GM12875 (cell line): Measurements from ENCODE around the gene AR.
"Not testable (repeated sequence)": the region's sequence is repeated elsewhere in the genome, so short reads cannot be mapped to it uniquely, and the experiment has no call there.

Experiments used
- H3K4me3 ChIP-seq: one replicate; pipeline ENCODE4 v1.5.1; 2011; ENCODE audit warnings: low read depth, low read length, control low read depth
- TF ChIP-seq, protein P1 (sequence below): IDR thresholded peaks from 2 replicates; pipeline ENCODE4 v1.5.1; 2011; ENCODE audit warnings: low read depth, mild to moderate bottlenecking, control low read depth, inconsistent platforms, low read length, moderate library complexity, borderline replicate concordance; ENCODE audit not compliant: insufficient read depth

The AR gene

DNA sequence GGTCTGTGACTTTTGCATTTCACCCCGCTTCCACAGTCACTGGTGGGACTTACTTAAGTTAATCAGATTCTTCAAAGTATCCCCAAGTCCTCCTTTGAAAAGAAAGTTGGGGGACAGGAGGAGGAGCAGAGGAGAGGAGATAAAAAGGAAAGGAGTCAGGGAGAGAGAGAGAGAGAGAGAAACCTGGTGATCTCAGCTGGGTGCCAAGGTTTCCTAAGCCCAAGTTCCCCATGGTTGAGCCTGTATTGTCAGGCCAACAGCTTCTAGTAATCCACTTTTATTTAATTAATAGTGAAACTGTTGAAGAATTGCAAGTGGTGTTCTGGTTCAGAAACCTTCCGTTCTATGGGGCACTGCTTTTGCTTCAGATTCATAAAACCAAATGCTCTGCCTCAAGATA is 91.6 kb downstream of the AR start:
- no peak overlapping the region for H3K4me3 ChIP-seq
- TF ChIP-seq, protein P1, sequence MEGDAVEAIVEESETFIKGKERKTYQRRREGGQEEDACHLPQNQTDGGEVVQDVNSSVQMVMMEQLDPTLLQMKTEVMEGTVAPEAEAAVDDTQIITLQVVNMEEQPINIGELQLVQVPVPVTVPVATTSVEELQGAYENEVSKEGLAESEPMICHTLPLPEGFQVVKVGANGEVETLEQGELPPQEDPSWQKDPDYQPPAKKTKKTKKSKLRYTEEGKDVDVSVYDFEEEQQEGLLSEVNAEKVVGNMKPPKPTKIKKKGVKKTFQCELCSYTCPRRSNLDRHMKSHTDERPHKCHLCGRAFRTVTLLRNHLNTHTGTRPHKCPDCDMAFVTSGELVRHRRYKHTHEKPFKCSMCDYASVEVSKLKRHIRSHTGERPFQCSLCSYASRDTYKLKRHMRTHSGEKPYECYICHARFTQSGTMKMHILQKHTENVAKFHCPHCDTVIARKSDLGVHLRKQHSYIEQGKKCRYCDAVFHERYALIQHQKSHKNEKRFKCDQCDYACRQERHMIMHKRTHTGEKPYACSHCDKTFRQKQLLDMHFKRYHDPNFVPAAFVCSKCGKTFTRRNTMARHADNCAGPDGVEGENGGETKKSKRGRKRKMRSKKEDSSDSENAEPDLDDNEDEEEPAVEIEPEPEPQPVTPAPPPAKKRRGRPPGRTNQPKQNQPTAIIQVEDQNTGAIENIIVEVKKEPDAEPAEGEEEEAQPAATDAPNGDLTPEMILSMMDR, result no peak

DNA sequence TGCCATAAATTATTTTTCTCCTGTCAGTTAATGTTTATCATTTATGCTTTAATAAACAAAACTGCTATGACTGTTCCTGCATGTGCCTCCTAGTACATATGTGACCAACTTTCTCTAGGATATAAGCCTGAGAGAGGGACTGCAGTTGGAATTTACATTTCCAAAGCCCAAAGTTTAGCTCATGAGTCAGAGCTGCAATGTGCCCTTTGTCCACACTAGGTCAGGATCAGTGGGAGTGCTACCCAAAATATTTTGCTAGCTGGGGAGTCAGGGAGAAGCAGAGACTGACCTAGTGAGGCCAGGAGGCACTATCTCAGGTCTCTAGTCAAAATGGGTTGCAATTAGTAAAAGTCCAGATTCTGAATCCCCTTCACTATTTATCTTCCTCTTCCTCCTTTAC is 92.7 kb downstream of the AR start:
- no peak overlapping the region for H3K4me3 ChIP-seq
- TF ChIP-seq, protein P1, result no peak

DNA sequence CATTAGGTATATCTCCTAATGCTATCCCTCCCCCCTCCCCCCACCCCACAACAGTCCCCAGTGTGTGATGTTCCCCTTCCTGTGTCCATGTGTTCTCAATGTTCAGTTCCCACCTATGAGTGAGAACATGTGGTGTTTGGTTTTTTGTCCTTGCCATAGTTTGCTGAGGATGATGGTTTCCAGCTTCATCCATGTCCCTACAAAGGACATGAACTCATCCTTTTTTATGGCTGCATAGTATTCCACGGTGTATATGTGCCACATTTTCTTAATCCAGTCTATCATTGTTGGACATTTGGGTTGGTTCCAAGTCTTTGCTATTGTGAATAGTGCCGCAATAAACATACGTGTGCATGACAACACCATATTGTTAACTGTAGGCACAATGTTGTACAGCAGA is 93.5 kb downstream of the AR start:
- H3K4me3 ChIP-seq, result not testable (repeated sequence)

DNA sequence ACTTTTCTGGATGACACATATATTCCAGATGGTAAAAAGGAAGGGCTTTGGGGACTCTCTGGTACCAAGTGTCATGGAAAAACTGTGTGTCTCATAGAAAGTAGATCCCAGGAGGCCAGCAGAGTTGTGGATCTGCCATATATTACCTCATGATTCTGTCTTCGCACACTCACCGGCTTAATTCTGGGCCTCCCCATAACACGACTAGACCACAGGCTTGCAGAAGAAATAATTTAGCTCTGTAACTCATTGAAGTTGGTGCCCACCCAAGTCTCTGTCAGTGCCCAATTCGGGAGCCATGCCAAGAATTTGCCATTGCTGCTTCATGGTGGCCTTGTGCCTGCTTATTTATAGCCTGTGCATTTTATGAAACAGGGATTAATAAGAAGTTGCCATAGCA is 104.5 kb downstream of the AR start:
- H3K4me3 ChIP-seq, result no peak overlapping the region
- TF ChIP-seq, protein P1, result no peak

DNA sequence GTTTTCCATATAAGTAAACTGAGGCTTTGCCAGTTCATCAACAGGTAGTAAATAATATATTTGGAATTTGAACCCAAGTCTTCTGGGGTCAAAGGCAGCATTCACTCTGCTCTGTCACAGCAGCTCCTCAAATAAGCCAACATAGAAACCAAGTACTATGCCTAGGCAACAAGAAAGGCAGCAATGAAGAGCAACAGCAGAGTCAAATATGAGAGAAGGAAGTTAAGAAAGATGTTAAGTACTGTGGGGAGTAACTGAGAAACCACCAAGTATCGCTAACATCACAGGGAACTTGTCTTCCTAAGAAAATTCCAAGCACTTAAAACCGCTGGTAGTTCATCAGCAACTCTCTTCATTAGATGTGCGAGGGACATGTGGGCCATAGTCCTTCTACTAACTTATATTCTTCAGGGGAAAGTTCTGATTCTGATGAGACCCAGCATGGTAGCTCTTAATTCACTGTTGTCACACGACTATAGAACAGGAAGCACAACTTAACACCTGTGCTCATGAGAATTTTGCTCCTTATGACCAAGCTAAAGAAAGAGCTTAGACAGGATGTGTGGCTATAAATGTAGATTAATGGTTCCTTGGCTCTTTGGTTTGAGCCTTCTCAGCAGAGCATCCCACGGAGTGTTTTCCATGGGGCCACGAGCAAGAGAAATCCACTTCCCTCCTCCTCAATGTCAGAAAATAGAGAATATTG is 107.8 kb downstream of the AR start:
- H3K4me3 ChIP-seq, result no peak overlapping the region
- TF ChIP-seq, protein P1, result no peak

DNA sequence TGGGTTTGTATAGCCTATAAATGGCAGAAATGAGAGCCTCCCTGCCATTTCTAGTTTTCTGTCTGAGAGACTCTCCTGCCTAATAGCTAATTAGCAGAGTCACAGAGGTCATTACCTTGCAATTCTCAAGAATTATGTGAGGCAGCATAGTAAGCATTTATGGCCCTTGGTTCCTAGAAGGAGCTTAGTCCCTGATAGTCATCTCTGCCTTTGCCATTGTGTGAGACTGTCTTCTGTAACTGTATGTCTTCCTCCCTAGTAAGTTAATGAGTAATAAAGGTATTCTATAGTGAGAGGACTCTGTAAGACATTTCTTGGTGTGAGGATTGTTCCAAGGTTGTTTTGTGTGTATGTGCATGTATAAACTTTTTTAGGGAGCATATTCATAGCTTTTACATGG is 108.7 kb downstream of the AR start:
- no peak overlapping the region for H3K4me3 ChIP-seq
- TF ChIP-seq, protein P1, result no peak

DNA sequence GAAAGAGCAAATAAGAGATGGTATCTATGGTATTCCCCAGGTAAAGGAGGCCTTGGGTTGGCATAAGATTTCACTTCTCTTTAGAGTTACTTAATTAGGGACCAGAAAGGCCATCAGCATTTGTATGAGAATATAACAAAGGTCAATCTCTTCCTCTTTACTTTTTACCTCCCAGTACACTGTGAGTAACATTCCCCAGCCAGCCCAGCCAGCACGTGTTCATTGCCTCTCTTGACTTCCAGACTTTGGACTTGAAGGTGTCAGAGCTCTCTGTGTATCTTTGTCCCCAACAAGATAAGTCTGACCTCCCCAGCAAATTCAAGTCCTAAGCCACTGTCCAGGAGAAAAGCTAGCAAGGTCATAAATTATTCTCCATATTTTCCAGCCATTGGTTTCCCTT is 110.5 kb downstream of the AR start:
- TF ChIP-seq, protein P1, result no peak
- H3K4me3 ChIP-seq, result no peak overlapping the region

DNA sequence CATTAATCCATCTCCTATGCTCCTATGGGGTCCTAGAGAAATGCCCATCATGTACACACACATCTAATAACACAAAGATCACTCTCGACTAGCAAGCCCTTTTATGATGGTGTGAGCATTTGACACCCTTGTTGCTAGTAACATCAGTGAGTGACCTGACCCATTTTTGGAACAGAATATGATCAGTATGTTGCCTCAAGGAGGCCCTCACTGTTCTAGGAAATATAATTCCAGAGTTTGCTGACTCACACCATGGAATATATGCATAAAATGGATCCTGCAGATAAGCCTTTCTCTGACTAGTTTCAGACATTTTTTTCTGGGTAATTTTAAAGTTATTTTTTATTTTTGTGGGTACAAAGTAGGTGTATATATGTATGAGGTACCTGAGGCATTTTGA is 121.8 kb downstream of the AR start:
- no peak overlapping the region for H3K4me3 ChIP-seq
- TF ChIP-seq, protein P1, result no peak

DNA sequence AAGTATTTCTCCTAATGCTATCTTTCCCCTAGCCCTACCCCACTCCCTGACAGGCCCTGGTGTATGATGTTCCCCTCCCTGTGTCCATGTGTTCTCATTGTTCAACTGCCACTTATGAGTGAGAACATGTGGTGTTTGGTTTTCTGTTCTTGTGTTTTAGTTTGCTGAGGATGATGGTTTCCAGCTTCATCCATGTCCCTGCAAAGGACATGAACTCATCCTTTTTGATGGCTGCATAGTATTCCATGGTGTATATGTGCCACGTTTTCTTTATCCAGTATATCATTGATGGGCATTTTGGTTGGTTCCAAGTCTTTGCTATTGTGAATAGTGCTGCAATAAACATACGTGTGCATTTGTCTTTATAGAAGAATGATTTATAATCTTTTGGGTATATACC is 126.9 kb downstream of the AR start:
- H3K4me3 ChIP-seq, result not testable (repeated sequence)
